H1 (cell line): Measurements from ENCODE around the gene CENPP. TPM values are rescaled to one million over a fixed set of nuclear protein-coding genes. Genes with fewer than 3 reads are reported as not detected.

Experiments
- CEBPB ChIP-seq: IDR thresholded peaks from 2 replicates; pipeline ENCODE4 v1.6.1; 2012; ENCODE audit warnings: low read depth, low read length
- CHD2 ChIP-seq: IDR thresholded peaks from 2 replicates; pipeline ENCODE4 v1.6.1; 2012; ENCODE audit warnings: low read length, improper control_type of control experiment
- EZH2 ChIP-seq: fragments of 200-600 bp; sonication (generic); IDR thresholded peaks from 2 replicates; pipeline ENCODE4 v1.7.1; 2012; ENCODE audit warnings: low read depth, mild to moderate bottlenecking, moderate library complexity, low read length, inconsistent platforms; ENCODE audit not compliant: severe bottlenecking
- FOSL1 ChIP-seq: IDR thresholded peaks from 2 replicates; pipeline ENCODE4 v1.6.1; 2011; ENCODE audit warnings: mild to moderate bottlenecking, low read depth, low read length, moderate library complexity; ENCODE audit not compliant: insufficient read depth
- GABPA ChIP-seq: IDR thresholded peaks from 2 replicates; pipeline ENCODE4 v1.6.1; 2011; ENCODE audit warnings: mild to moderate bottlenecking, low read length, moderate library complexity, borderline replicate concordance; ENCODE audit not compliant: insufficient read depth
- RFX5 ChIP-seq: IDR thresholded peaks from 2 replicates; pipeline ENCODE4 v1.6.1; 2011; ENCODE audit warnings: low read depth, low read length, improper control_type of control experiment, borderline replicate concordance
- RXRA ChIP-seq: IDR thresholded peaks from 2 replicates; pipeline ENCODE4 v1.6.1; 2011; ENCODE audit warnings: low read depth, mild to moderate bottlenecking, low read length, moderate library complexity; ENCODE audit not compliant: insufficient read depth
- SP2 ChIP-seq: IDR thresholded peaks from 2 replicates; pipeline ENCODE4 v1.6.1; 2012; ENCODE audit warnings: mild to moderate bottlenecking, low read length, inconsistent platforms
- TAF1 ChIP-seq: IDR thresholded peaks from 2 replicates; pipeline ENCODE4 v1.6.1; 2011; ENCODE audit warnings: mild to moderate bottlenecking, low read depth, low read length
- TBP ChIP-seq: IDR thresholded peaks from 2 replicates; pipeline ENCODE4 v1.6.1; 2011; ENCODE audit warnings: low read depth, low read length, improper control_type of control experiment
- polyA plus RNA-seq, 7 experiments: library from polyadenylated mRNA; depleted of rRNA in 3 of 7; stranded (reverse) in 5 of 7; unstranded in 2 of 7; fragments of >200 nt in 5 of 7; fragments of 200-250 nt in 2 of 7; gene quantifications; 1 replicate in 5 of 7; 2 replicates in 1 of 7; 4 replicates in 1 of 7; pipeline versions ENCODE4 v1.2.1 to v1.2.3, GENCODE V29; 2011 to 2013; ENCODE audit warnings: missing spikeins in 2 of 7, mixed read lengths in 2 of 7
- total RNA-seq: library from RNA; stranded (reverse); fragmentation: NEBNext Ultra II Directional; extraction: Animal tissue kit (Norgen Biotek cat#: 25700); gene quantifications from 2 replicates; pipeline ENCODE4 v1.2.1, GENCODE V29; 2021
- TF ChIP-seq, protein P1 (sequence below): fragments of 300-600 bp; sonication (generic); IDR thresholded peaks from 2 replicates; pipeline ENCODE4 v1.7.1; 2012; ENCODE audit warnings: low read length, moderate library complexity, mild to moderate bottlenecking, inconsistent platforms; ENCODE audit not compliant: insufficient replicate concordance
- TF ChIP-seq, protein P2 (sequence below): IDR thresholded peaks from 2 replicates; pipeline ENCODE4 v1.6.1; 2012; ENCODE audit warnings: inconsistent platforms

The CENPP gene
- total and polyA plus RNA-seq, 2 of the 8 experiments (the other 6 are each of a cell fraction or from before 2014, with no cell fraction given), result 2.7 to 10.8 TPM

DNA sequence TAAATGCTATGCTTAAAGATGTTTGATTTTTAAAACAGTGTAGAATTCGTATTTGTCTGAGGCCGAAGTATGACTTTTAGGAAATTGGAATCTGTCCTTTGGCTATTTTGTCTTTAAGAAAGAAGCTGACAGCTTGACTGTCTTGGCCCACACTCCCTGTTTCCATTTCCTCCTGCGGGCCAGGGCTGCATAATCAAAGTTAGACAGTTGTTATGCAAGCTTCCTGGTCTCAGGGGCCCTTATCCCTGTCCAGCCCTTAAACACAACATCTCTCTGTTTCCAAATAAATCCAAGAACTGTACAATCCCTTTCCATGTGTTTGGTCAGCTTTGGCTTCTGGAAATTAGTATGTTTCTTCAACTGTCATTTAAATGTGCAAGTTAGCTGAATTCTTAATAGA is 264.6 kb downstream of the CENPP start (continued):
- TF ChIP-seq, protein P1, sequence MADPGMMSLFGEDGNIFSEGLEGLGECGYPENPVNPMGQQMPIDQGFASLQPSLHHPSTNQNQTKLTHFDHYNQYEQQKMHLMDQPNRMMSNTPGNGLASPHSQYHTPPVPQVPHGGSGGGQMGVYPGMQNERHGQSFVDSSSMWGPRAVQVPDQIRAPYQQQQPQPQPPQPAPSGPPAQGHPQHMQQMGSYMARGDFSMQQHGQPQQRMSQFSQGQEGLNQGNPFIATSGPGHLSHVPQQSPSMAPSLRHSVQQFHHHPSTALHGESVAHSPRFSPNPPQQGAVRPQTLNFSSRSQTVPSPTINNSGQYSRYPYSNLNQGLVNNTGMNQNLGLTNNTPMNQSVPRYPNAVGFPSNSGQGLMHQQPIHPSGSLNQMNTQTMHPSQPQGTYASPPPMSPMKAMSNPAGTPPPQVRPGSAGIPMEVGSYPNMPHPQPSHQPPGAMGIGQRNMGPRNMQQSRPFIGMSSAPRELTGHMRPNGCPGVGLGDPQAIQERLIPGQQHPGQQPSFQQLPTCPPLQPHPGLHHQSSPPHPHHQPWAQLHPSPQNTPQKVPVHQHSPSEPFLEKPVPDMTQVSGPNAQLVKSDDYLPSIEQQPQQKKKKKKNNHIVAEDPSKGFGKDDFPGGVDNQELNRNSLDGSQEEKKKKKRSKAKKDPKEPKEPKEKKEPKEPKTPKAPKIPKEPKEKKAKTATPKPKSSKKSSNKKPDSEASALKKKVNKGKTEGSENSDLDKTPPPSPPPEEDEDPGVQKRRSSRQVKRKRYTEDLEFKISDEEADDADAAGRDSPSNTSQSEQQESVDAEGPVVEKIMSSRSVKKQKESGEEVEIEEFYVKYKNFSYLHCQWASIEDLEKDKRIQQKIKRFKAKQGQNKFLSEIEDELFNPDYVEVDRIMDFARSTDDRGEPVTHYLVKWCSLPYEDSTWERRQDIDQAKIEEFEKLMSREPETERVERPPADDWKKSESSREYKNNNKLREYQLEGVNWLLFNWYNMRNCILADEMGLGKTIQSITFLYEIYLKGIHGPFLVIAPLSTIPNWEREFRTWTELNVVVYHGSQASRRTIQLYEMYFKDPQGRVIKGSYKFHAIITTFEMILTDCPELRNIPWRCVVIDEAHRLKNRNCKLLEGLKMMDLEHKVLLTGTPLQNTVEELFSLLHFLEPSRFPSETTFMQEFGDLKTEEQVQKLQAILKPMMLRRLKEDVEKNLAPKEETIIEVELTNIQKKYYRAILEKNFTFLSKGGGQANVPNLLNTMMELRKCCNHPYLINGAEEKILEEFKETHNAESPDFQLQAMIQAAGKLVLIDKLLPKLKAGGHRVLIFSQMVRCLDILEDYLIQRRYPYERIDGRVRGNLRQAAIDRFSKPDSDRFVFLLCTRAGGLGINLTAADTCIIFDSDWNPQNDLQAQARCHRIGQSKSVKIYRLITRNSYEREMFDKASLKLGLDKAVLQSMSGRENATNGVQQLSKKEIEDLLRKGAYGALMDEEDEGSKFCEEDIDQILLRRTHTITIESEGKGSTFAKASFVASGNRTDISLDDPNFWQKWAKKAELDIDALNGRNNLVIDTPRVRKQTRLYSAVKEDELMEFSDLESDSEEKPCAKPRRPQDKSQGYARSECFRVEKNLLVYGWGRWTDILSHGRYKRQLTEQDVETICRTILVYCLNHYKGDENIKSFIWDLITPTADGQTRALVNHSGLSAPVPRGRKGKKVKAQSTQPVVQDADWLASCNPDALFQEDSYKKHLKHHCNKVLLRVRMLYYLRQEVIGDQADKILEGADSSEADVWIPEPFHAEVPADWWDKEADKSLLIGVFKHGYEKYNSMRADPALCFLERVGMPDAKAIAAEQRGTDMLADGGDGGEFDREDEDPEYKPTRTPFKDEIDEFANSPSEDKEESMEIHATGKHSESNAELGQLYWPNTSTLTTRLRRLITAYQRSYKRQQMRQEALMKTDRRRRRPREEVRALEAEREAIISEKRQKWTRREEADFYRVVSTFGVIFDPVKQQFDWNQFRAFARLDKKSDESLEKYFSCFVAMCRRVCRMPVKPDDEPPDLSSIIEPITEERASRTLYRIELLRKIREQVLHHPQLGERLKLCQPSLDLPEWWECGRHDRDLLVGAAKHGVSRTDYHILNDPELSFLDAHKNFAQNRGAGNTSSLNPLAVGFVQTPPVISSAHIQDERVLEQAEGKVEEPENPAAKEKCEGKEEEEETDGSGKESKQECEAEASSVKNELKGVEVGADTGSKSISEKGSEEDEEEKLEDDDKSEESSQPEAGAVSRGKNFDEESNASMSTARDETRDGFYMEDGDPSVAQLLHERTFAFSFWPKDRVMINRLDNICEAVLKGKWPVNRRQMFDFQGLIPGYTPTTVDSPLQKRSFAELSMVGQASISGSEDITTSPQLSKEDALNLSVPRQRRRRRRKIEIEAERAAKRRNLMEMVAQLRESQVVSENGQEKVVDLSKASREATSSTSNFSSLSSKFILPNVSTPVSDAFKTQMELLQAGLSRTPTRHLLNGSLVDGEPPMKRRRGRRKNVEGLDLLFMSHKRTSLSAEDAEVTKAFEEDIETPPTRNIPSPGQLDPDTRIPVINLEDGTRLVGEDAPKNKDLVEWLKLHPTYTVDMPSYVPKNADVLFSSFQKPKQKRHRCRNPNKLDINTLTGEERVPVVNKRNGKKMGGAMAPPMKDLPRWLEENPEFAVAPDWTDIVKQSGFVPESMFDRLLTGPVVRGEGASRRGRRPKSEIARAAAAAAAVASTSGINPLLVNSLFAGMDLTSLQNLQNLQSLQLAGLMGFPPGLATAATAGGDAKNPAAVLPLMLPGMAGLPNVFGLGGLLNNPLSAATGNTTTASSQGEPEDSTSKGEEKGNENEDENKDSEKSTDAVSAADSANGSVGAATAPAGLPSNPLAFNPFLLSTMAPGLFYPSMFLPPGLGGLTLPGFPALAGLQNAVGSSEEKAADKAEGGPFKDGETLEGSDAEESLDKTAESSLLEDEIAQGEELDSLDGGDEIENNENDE, result no peak
- TF ChIP-seq, protein P2, sequence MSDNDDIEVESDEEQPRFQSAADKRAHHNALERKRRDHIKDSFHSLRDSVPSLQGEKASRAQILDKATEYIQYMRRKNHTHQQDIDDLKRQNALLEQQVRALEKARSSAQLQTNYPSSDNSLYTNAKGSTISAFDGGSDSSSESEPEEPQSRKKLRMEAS, result no peak
- TF ChIP-seq FOSL1 (no peak), TBP (no peak), GABPA (no peak), RFX5 (no peak), RXRA (no peak), CHD2 (no peak), EZH2 (no peak), SP2 (no peak), CEBPB (no peak), TAF1 (no peak)
